ENCODE data around the gene ZNF438. TPM values are rescaled to one million over a fixed set of nuclear protein-coding genes. Genes with fewer than 3 reads are reported as not detected.

ZNF438 gene
- total and polyA plus RNA-seq, 10 of the 15 experiments (the other 5 are each of a cell fraction or from before 2014, with no cell fraction given), result 0.93 to 5.2 (median 1.9) TPM

DNA sequence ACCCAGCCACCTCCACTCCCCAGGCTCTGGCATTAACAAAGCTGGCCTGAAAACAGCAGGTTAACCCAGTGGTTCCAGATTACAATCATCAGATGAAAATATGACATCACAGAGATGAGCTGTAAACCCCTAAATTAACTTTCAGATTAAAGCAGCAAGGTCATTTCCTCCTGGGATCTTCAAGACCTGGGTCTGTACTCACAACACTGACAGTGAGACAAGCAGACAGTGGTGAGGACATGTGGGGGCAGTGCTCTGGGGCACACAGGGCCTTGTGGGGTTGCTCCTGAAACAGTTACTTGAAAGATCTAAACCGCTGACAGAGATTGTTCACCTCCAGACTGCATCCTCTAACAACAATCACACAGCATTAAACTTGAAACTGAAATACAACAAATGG is 134.1 kb downstream of the ZNF438 start (continued):
- TF ChIP-seq, protein P1, sequence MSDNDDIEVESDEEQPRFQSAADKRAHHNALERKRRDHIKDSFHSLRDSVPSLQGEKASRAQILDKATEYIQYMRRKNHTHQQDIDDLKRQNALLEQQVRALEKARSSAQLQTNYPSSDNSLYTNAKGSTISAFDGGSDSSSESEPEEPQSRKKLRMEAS (IDR thresholded peaks at IDR 0.05; ENCODE audit: low read depth, low read length), result no peak
- TF ChIP-seq CREM (IDR thresholded peaks at IDR 0.05; ENCODE audit: low read depth) (no peak), SMARCA5 (IDR thresholded peaks at IDR 0.05) (no peak)

DNA sequence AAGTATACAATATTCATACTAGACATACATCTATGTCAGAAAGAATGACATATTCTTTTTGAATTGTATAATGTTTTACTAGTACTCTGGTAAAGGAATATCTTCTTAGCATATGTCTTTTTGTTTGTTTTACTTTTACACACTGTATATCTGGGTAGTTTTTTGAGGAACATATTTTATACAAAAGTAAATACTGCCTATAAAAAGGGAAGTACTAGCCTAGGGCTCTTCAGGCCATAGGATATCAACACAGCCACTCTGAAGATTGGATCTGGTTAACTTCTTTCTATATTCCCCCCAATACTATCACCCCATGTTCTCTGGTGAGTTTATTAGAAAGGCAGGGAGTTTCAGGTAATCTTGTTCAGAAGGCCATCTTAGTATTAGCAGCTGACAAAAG is 134.6 kb downstream of the ZNF438 start:
- DNase-seq (ENCODE audit: low read depth, low spot score) (no peak), ATAC-seq (no peak), FAIRE-seq (no peak)
- TF ChIP-seq SIN3A (IDR thresholded peaks at IDR 0.05; ENCODE audit: low read depth, low read length) (no peak), MEF2B (IDR thresholded peaks at IDR 0.05; ENCODE audit: partially characterized antibody, poor library complexity, severe bottlenecking) (no peak), MYB (IDR thresholded peaks at IDR 0.05; ENCODE audit: borderline replicate concordance, low read depth, low read length) (no peak)
- H3K9ac ChIP-seq (ENCODE audit: control insufficient read depth, insufficient read depth, low read length), result no peak overlapping the region
- no peak overlapping the region for H3K4me2 ChIP-seq (ENCODE audit: control insufficient read depth, insufficient read depth)
- ChIA-PET CTCF (no interaction called here), RAD21 (ENCODE audit: unreplicated experiment) (no interaction called here), POLR2A (no interaction called here), SMC1A (ENCODE audit: uncharacterized antibody, unreplicated experiment) (no interaction called here)
- BruUV-seq (replicated peaks), result no TSS peak
- H4K20me1 ChIP-seq (ENCODE audit: control insufficient read depth, insufficient read depth), result no peaks in the 10 kb centered on the region
- no peak overlapping the region for H3K27ac ChIP-seq (ENCODE audit: control insufficient read depth, insufficient read depth)
- H3K9me3 ChIP-seq (replicated peaks; ENCODE audit: control insufficient read depth, insufficient read depth, low read length), result no peaks in the 10 kb centered on the region; the same call in 2 of the 3 replicates
- intact Hi-C loops (cut with micrococcal nuclease; ENCODE audit: unreplicated experiment) (no loop called here), in situ Hi-C loops (cut with MboI) (no loop called here)
- no peaks in the 10 kb centered on the region for H3K27me3 ChIP-seq (replicated peaks in 1 of 2; ENCODE audit: control insufficient read depth in 2 of 2, insufficient read depth in 2 of 2, low read length in 1 of 2)
- no peak overlapping the region for H2AFZ ChIP-seq (ENCODE audit: control insufficient read depth, low read depth, low read length)
- no peaks in the 10 kb centered on the region for H3K4me1 ChIP-seq (ENCODE audit: control insufficient read depth, insufficient read depth, low read length)
- H3K36me3 ChIP-seq (ENCODE audit: control insufficient read depth in 2 of 2, insufficient read depth in 2 of 2, low read length in 1 of 2), result no peaks in the 10 kb centered on the region
- no peaks in the 10 kb centered on the region for H3K79me2 ChIP-seq (ENCODE audit: control insufficient read depth, insufficient read depth, low read length)
- H3K4me3 ChIP-seq, result no peak overlapping the region

DNA sequence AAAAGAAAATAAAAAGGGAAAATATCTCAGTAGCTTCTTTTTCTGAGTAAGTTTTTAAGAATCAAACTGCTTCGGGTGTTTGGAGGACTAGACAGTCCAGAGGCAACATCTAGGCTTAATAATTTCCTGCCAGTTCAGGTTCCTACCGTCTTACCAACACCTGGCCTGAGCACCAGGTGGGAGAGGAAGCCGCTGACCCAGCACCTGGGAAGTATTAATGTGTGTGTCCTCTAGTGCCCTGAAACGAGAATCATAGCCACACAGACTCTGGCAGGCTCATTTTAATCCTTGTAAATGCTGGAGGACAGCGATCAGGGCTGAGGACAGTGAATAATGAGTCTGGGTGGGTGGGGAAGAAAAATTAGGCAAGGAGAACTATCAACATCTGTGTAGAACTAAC is 137.4 kb downstream of the ZNF438 start:
- H3K27me3 ChIP-seq (replicated peaks in 1 of 2; ENCODE audit: control insufficient read depth in 2 of 2, insufficient read depth in 2 of 2, low read length in 1 of 2), result no peaks in the 10 kb centered on the region
- no peaks in the 10 kb centered on the region for H4K20me1 ChIP-seq (ENCODE audit: control insufficient read depth, insufficient read depth)
- no peak overlapping the region for H3K4me3 ChIP-seq
- TF ChIP-seq RBBP5 (conservative IDR thresholded peaks at IDR 0.05), result no peak
- no peak for TF ChIP-seq RUNX3 (IDR thresholded peaks at IDR 0.05; ENCODE audit: low read length)
- no peak for TF ChIP-seq TBL1XR1 (IDR thresholded peaks at IDR 0.05; ENCODE audit: low read depth, low read length)
- TF ChIP-seq, protein P2, sequence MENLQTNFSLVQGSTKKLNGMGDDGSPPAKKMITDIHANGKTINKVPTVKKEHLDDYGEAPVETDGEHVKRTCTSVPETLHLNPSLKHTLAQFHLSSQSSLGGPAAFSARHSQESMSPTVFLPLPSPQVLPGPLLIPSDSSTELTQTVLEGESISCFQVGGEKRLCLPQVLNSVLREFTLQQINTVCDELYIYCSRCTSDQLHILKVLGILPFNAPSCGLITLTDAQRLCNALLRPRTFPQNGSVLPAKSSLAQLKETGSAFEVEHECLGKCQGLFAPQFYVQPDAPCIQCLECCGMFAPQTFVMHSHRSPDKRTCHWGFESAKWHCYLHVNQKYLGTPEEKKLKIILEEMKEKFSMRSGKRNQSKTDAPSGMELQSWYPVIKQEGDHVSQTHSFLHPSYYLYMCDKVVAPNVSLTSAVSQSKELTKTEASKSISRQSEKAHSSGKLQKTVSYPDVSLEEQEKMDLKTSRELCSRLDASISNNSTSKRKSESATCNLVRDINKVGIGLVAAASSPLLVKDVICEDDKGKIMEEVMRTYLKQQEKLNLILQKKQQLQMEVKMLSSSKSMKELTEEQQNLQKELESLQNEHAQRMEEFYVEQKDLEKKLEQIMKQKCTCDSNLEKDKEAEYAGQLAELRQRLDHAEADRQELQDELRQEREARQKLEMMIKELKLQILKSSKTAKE (IDR thresholded peaks at IDR 0.05; ENCODE audit: low read depth, poor library complexity, severe bottlenecking), result no peak
- TF ChIP-seq MTA2 (IDR thresholded peaks at IDR 0.05; ENCODE audit: low read depth), result no peak
- TF ChIP-seq CEBPB (IDR thresholded peaks at IDR 0.05; ENCODE audit: borderline replicate concordance in 1 of 2, low read depth in 2 of 2, low read length in 2 of 2), result no peak
- no peak for TF ChIP-seq ATF3 (IDR thresholded peaks at IDR 0.05; ENCODE audit: borderline replicate concordance, extremely low read depth, low read depth, low read length)
- TF ChIP-seq SUZ12 (IDR thresholded peaks at IDR 0.05; ENCODE audit: unreplicated experiment), result no peak
- no peak for TF ChIP-seq FOXK2 (IDR thresholded peaks at IDR 0.05)
- no peak for TF ChIP-seq NRF1 (conservative IDR thresholded peaks at IDR 0.05; ENCODE audit: low read depth, low read length)
- no peak for TF ChIP-seq SIN3A (IDR thresholded peaks at IDR 0.05; ENCODE audit: low read depth, low read length)
- TF ChIP-seq NR2F1 (conservative IDR thresholded peaks at IDR 0.05), result no peak
- no peak for FAIRE-seq
- intact Hi-C loops (cut with micrococcal nuclease; ENCODE audit: unreplicated experiment), result no loop called here
- POLR2A ChIA-PET, result no interaction called here
- no peaks in the 10 kb centered on the region for H3K4me1 ChIP-seq (ENCODE audit: control insufficient read depth, insufficient read depth, low read length)
- H3K4me2 ChIP-seq (ENCODE audit: control insufficient read depth, insufficient read depth), result no peak overlapping the region
- no TSS peak for BruUV-seq (replicated peaks)
- 51% methylated on average over 5 of the region's 5 CpGs for WGBS (ENCODE audit: insufficient coverage, insufficient replicate concordance, low lambda C conversion rate, missing lambda C conversion rate)
- RAD21 ChIA-PET (ENCODE audit: unreplicated experiment), result no interaction called here
- no peak overlapping the region for H2AFZ ChIP-seq (ENCODE audit: control insufficient read depth, low read depth, low read length)
- CTCF ChIA-PET, result no interaction called here
- DNase-seq (ENCODE audit: low read depth, low spot score), result no peak
- no peaks in the 10 kb centered on the region for H3K79me2 ChIP-seq (ENCODE audit: control insufficient read depth, insufficient read depth, low read length)
- no peaks in the 10 kb centered on the region for H3K36me3 ChIP-seq (ENCODE audit: control insufficient read depth in 2 of 2, insufficient read depth in 2 of 2, low read length in 1 of 2)
- no peak overlapping the region for H3K27ac ChIP-seq (ENCODE audit: control insufficient read depth, insufficient read depth)
- SMC1A ChIA-PET (ENCODE audit: uncharacterized antibody, unreplicated experiment), result no interaction called here
- H3K9ac ChIP-seq (ENCODE audit: control insufficient read depth, insufficient read depth, low read length), result no peak overlapping the region
- H3K9me3 ChIP-seq (replicated peaks; ENCODE audit: control insufficient read depth, insufficient read depth, low read length), result no peaks in the 10 kb centered on the region
- in situ Hi-C loops (cut with MboI), result no loop called here
- no peak for ATAC-seq
